Calu3 (cell line): ENCODE data around the gene SLC9A3. TPM values are rescaled to one million over a fixed set of nuclear protein-coding genes. Genes with fewer than 3 reads are reported as not detected.

Experiments used
- BruUV-seq: library from RNA; stranded (reverse); fragments of 400-500 nt; replicated peaks from 2 replicates; lab custom pipeline; 2021; lab: Mats Ljungman, UMichigan
- CTCF ChIA-PET: fragments of 300-600 bp; sonication (Branson Sonifier 250); formaldehyde crosslinking; loops from one replicate; lab custom pipeline; 2022; ENCODE audit warnings: antibody characterized with exemption; lab: Charles Lee
- DNase-seq: peaks from one replicate; pipeline ENCODE4 v3.0.0; 2022
- H3K27ac Mint-ChIP-seq: one replicate; pipeline ENCODE4 v1.8.0; 2022; ENCODE audit warnings: mixed read lengths; ENCODE audit not compliant: unreplicated experiment
- H3K27me3 Mint-ChIP-seq: one replicate; pipeline ENCODE4 v1.8.0; 2022; ENCODE audit warnings: mixed read lengths; ENCODE audit not compliant: unreplicated experiment
- H3K36me3 Mint-ChIP-seq: one replicate; pipeline ENCODE4 v1.8.0; 2022; ENCODE audit warnings: mild to moderate bottlenecking, moderate library complexity, mixed read lengths; ENCODE audit not compliant: insufficient read depth, unreplicated experiment
- H3K4me1 Mint-ChIP-seq: one replicate; pipeline ENCODE4 v1.8.0; 2022; ENCODE audit warnings: mild to moderate bottlenecking, low read depth, mixed read lengths; ENCODE audit not compliant: unreplicated experiment
- H3K4me3 Mint-ChIP-seq: one replicate; pipeline ENCODE4 v1.8.0; 2022; ENCODE audit warnings: mild to moderate bottlenecking, low read depth, moderate library complexity, mixed read lengths; ENCODE audit not compliant: unreplicated experiment
- H3K9me3 Mint-ChIP-seq: one replicate; pipeline ENCODE4 v1.8.0; 2022; ENCODE audit warnings: low read depth, mixed read lengths; ENCODE audit not compliant: unreplicated experiment
- CTCF ChIP-seq: fragments of 200-600 bp; IDR thresholded peaks from one replicate; pipeline ENCODE4 v1.8.0; 2022; ENCODE audit warnings: antibody characterized with exemption; ENCODE audit not compliant: unreplicated experiment
- intact Hi-C: fragments of 100-400 bp; cut with micrococcal nuclease; formaldehyde crosslinking; loops from one replicate; pipeline ENCODE4 v1.10.0; 2022; ENCODE audit not compliant: unreplicated experiment
- total RNA-seq: library from RNA; stranded (reverse); gene quantifications from 2 replicates; pipeline ENCODE4 v1.2.3, GENCODE V29; 2022

SLC9A3 gene
- total RNA-seq, 1 experiment from 2014 or later, result 1.1 TPM

DNA sequence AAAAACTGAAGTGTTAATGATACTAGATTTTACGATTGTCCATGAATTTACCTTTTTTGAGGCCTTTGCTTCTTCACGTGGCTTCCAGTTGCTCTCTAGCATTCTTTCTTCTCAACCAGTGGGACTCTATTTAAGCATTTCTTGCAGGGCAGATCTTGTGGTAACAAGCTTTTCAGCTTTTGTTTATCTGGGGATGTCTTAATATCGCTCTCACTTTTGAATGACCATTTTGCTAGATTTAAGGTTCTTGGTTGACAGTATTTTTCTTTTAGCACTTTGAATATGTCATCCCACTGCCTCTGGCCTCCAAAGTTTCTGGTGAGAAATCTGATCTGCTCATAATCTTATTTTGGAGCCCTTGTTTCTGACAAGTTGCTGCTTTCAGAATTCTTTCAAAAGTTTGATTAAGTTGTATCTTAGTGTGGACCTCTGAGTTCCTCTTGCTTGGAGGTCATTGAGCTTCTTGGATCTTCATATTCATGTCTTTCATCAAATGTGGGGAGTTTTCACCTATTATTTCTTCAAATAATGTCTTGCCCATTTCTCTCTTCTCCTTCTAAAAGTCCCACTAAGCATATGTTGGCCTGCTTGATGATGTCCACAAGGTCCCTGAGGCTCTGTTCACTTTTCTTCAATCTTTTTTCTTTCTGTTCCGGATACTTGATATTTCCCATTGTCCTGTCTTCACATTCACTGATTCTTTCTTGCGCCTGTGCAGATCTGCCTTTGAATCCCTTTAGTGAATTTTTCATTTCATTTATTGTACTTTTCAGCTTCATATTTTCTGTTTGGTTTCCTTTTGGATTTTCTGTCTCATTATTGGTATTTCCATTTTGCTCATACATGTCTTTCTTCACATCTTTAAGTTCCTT, 72.4 kb downstream of the SLC9A3 start:
- CTCF ChIA-PET, result no interaction called here
- no peaks in the 10 kb centered on the region for H3K27me3 Mint-ChIP-seq
- H3K4me1 Mint-ChIP-seq, result peaks cover 8% of the 10 kb centered on the region
- H3K9me3 Mint-ChIP-seq, result peaks cover 5% of the 10 kb centered on the region
- no peak for TF ChIP-seq CTCF
- H3K36me3 Mint-ChIP-seq, result peaks cover 62% of the 10 kb centered on the region
- no peak for DNase-seq
- no TSS peak for BruUV-seq
- no peak overlapping the region for H3K27ac Mint-ChIP-seq
- H3K4me3 Mint-ChIP-seq, result no peak overlapping the region
- intact Hi-C loops, result no loop called here

DNA sequence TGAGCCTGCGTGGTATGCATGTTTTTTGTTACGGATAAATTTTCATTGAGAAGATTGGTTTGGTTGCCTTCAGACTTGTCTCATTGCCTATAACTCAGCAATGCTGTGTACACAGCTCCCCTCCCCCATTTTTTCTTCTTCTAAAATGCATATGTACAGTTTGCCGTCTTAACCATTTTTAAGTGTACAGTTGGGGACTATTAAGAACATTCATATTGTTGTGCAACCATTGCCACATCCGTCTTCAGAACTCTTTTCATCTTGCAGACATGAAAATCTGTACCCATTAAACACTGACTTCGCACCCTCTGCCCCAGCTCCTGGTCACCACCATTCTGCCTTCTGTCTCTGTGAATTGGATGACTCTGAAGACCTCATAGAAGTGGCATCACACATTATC, 75.1 kb downstream of the SLC9A3 start:
- DNase-seq, result no peak
- CTCF ChIA-PET, result no interaction called here
- no peaks in the 10 kb centered on the region for H3K27me3 Mint-ChIP-seq
- peaks cover 78% of the 10 kb centered on the region for H3K36me3 Mint-ChIP-seq
- peaks cover 5% of the 10 kb centered on the region for H3K9me3 Mint-ChIP-seq
- H3K4me1 Mint-ChIP-seq, result peaks cover 28% of the 10 kb centered on the region
- no peak overlapping the region for H3K27ac Mint-ChIP-seq
- no peak for TF ChIP-seq CTCF
- H3K4me3 Mint-ChIP-seq, result no peak overlapping the region
- no TSS peak for BruUV-seq
- intact Hi-C loops, result loop anchor here (10.0 kb wide), 1 partner anchor 166 kb away; the partner anchor contains the start of gene CEP72

GRCh38 chr5:448766-449090, 75.5 kb downstream of the SLC9A3 start:
- no TSS peak for BruUV-seq
- Mint-ChIP-seq H3K27ac (no peak overlapping the region), H3K36me3 (peaks cover 78% of the 10 kb centered on the region), H3K27me3 (no peaks in the 10 kb centered on the region), H3K4me3 (no peak overlapping the region), H3K4me1 (peaks cover 31% of the 10 kb centered on the region), H3K9me3 (peaks cover 5% of the 10 kb centered on the region)
- intact Hi-C loops, result loop anchor here (10.0 kb wide), 1 partner anchor 166 kb away; the partner anchor contains the start of gene CEP72
- no peak for DNase-seq
- TF ChIP-seq CTCF, result no peak
- CTCF ChIA-PET, result no interaction called here

DNA sequence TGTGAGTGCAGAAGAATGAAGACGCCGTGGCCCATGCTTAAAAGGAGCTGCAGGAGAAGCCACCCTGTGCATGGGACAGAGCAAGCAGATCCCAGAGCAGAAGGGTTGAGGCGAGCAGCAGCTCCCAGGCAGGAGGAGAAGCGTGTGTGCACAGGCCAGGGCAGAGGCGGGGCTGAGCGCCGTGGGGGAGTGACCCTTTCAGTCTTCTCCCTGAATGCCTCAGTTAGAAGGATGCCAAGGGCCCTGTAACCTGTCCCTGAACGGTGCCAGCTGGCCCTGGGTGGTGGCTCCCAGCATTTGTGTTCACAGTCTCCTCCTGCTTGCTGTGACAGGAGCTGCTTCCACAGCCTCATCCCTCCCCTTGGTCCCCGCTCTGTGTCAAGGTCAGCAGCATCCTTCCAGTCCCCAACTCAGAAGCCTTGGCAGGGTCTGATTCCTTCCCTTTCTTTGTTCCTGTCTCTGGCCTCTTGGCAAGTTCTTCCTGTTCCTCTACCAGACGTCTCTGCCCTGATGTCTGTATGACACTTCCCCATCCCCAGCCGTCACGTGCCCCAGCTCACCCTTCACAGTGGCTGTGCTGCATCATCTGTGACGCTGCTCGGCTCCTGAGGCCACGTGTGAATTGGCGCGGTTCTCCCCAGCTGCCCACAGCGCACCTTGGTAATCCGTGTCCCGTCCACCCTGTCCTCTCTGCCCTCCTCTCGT, 76.0 kb downstream of the SLC9A3 start:
- H3K27me3 Mint-ChIP-seq, result no peaks in the 10 kb centered on the region
- no peak overlapping the region for H3K27ac Mint-ChIP-seq
- intact Hi-C loops, result loop anchor here (10.0 kb wide), 1 partner anchor 167 kb away; the partner anchor contains the start of gene CEP72
- TF ChIP-seq CTCF, result no peak
- CTCF ChIA-PET, result interaction anchor here (0.6 kb wide), 1 partner anchor 100 kb away, joined by 3 read pairs; no protein-coding TSS in a partner anchor
- no peak overlapping the region for H3K4me3 Mint-ChIP-seq
- peaks cover 5% of the 10 kb centered on the region for H3K9me3 Mint-ChIP-seq
- BruUV-seq, result no TSS peak
- H3K36me3 Mint-ChIP-seq, result peaks cover 78% of the 10 kb centered on the region
- peaks cover 31% of the 10 kb centered on the region for H3K4me1 Mint-ChIP-seq
- no peak for DNase-seq
